RWPE1 (cell line): Measurements from ENCODE around the gene IL22RA2.

Experiments
- CTCF ChIA-PET: fragments of 350-600 bp; sonication (Branson Sonifier 250); formaldehyde crosslinking; extraction: SDS; loops from one replicate; lab custom pipeline; 2021; lab: Yijun Ruan, JAX
- POLR2A ChIA-PET: fragments of 400-600 bp; formaldehyde crosslinking; extraction: SDS; loops from one replicate; lab custom pipeline; 2020; ENCODE audit warnings: antibody characterized with exemption; ENCODE audit not compliant: low non-redundant PET; lab: Yijun Ruan, JAX
- DNase-seq: peaks from one replicate; pipeline ENCODE4 v3.0.0; 2012; ENCODE audit warnings: low spot score
- H3K27ac ChIP-seq: fragments of 450-650 bp; 2 replicates; pipeline ENCODE4 v1.5.1; 2017
- CTCF ChIP-seq: fragments of 450-650 bp; conservative IDR thresholded peaks from 2 replicates; pipeline ENCODE4 v1.5.1; 2017; ENCODE audit warnings: low read depth, mild to moderate bottlenecking

Gene IL22RA2

GRCh38 chr6:137162692-137163306, 10.6 kb downstream of the IL22RA2 start:
- ChIA-PET POLR2A (interaction anchor here (0.6 kb wide), 1 partner anchor 8 kb away, joined by 3 read pairs; no protein-coding TSS in a partner anchor), CTCF (interaction anchor here (1.5 kb wide), 1 partner anchor 68 kb away, joined by 8 read pairs; no protein-coding TSS in a partner anchor)
- no peak for TF ChIP-seq CTCF
- no peak for DNase-seq
- no peak overlapping the region for H3K27ac ChIP-seq

GRCh38 chr6:137161949-137162348, 11.5 kb downstream of the IL22RA2 start:
- H3K27ac ChIP-seq = peak overlapping the region; percentile 71
- no peak for TF ChIP-seq CTCF
- ChIA-PET POLR2A (interaction anchor here (0.6 kb wide), 1 partner anchor 9 kb away, joined by 3 read pairs; no protein-coding TSS in a partner anchor), CTCF (interaction anchor here (0.6 to 1.5 kb wide), 3 partner anchors 68 to 417 kb away, joined by 3 to 8 read pairs (median 3); no protein-coding TSS in a partner anchor)
- peak; percentile 30 for DNase-seq

GRCh38 chr6:137160763-137161162, 12.7 kb downstream of the IL22RA2 start:
- no peak overlapping the region for H3K27ac ChIP-seq
- CTCF ChIA-PET = interaction anchor here (0.5 to 0.9 kb wide), 3 partner anchors 11 to 153 kb away, joined by 3 read pairs; no protein-coding TSS in a partner anchor
- peak; percentile 55 for DNase-seq
- POLR2A ChIA-PET = no interaction called here
- no peak for TF ChIP-seq CTCF

- POLR2A ChIA-PET = no interaction called here
- no peak for DNase-seq
- no peak for TF ChIP-seq CTCF
- CTCF ChIA-PET = interaction anchor here (0.6 kb wide), 1 partner anchor 11 kb away, joined by 3 read pairs; no protein-coding TSS in a partner anchor
- no peak overlapping the region for H3K27ac ChIP-seq
Measured at GRCh38 chr6:137159912-137160311, 13.5 kb downstream of the IL22RA2 start.

- DNase-seq = peak; percentile 69
- H3K27ac ChIP-seq = peak overlapping the region; percentile 60
- TF ChIP-seq CTCF = no peak
- ChIA-PET POLR2A (no interaction called here), CTCF (interaction anchor here (0.6 kb wide), 1 partner anchor 83 kb away, joined by 3 read pairs; no protein-coding TSS in a partner anchor)
Measured at GRCh38 chr6:137157601-137158000, 15.8 kb downstream of the IL22RA2 start.

GRCh38 chr6:137156650-137157049, 16.8 kb downstream of the IL22RA2 start:
- no peak for DNase-seq
- TF ChIP-seq CTCF = no peak
- POLR2A ChIA-PET = no interaction called here
- CTCF ChIA-PET = interaction anchor here (0.5 to 1.4 kb wide), 3 partner anchors 9 to 67 kb away, joined by 3 to 5 read pairs (median 4); no protein-coding TSS in a partner anchor
- no peak overlapping the region for H3K27ac ChIP-seq
